HTERT RPE-1 (cell line): ENCODE results near the gene ADRB1.

Source experiments
- in situ Hi-C: fragments of 300-500 bp; cut with MboI; formaldehyde crosslinking; loops from 4 replicates; pipeline ENCODE4 v1.14.3; 2020; ENCODE audit warnings: low sequenced_read_pairs

Gene ADRB1

DNA sequence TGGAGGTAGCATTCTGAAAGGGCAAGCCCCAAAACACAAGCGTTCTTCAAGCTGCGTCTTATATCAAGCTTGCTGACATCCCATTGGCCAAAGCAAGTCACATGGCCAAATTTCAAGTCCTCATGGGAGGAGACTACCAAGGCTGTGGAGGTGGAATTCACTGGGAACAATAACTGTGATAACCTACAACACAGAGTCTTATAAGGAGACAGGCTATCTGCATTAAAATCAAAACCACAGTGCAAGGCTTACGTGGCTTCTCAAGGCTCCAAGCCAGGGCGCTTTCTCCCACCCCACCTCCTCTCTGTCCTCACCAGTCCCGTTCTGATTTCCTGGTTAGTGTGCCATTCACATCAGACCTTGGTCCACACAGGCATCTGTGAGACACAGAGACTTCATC, 39.4 kb downstream of the ADRB1 start:
- in situ Hi-C loops, result no loop called here

DNA sequence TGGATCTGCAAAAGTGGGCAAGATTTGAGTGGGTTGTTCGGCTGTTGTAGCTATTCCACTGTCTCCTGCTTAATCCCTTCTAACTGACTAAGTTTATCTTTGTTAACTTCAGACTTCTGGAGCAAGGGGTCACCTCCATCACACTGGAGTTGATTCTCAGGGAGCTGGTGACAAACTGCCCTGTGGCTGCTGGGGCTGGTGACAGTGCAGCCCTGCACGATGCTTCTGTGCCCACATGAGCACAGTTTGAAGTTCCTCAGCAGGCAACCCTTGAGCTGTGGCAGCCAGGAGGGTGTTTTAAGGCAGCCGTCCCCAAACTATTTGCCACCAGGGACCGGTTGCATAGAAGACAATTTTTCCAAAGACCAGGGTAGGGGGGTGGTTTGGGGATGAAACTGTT, 40.5 kb downstream of the ADRB1 start:
- in situ Hi-C loops, result no loop called here

DNA sequence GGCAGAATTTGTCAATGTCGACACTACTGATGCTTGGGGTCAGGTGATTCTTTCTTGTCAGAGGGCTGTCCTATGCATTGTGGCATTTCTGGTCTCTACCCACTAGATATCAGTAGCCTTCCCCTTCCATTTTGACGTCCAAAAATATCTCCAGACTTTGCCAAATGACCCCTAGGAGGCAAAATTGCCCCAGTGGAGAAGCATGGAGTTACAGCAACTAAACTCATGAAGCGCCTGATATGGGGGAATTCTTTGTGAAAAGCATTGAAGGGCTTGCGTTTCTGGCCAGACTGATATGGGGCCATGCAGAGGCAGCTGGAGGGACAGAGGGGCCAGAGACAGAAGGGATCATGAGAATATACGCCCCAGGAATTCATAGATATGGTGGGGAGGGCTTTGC, 43.6 kb downstream of the ADRB1 start:
- in situ Hi-C loops, result no loop called here

DNA sequence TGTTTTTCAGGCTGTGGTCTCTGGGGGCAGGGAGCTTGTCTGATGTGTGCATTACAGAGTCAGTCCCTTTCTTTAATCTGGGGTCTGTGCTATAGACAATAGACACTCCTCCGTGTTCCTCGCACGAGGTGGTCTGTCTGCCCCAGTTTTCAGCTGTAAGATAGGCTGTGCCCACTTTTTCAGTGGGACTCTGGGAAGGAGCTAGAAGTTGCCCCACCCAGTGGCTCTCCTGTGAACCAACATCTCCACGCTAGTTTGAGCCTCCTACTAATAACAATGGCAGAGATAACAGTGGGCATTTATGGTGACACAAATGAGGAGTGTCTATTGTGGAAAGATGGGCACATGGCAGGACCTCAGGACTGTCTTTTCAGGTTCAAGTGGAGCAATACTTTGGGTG, 44.0 kb downstream of the ADRB1 start:
- in situ Hi-C loops, result no loop called here

DNA sequence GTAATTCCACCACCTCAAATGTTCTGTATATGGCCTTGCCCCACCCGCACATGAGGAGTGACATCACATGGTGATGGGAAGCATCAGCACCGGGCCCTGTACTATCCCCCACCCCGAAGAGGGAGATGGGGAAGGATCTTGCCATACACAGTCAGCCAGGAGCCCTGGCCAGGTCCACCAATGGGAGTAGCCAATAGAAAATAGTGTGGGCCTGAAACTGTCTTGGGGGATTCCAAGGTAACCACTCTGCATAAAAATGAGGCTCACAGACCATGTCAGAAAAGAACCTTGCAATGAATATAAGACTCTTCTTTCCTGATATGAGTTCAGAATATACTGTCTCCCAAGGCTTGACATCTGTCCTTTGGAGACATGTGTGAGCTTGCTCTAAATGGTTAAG, 51.1 kb downstream of the ADRB1 start:
- in situ Hi-C loops, result no loop called here

DNA sequence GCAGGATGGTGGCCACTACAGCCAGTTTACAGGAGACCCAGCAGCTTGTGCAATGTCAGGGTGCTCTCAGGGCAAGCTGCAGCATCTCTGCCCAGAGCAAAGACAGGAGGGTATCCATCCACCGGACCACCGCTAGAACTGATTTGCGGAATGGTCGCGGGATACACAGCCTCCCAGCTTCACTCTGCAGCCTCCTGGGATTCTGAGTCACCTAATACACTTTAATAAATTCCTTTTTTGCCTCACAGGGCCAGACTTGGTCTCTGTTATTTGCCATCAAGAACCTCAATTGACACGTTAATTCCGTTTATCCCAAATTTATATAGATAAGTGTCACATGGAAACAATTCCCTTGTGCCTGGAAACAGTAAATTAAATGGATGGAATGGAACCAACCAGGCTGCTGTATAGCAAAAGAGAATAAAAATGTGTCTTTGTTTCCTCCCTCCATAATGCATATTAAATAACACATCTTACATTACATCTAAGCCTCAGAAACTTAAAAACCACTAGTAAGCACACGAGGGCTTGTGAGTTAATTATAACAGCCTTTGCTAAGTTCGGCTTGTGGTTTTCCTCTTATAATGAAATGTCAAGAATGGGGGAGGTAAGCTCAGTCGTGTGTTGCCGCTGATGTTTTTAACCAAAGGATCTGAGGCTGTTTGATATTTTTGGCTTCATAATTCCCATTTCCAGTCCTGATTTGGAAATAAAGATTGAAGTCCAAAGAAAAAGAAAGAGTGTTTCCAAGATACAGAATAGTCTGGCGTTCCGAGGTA, 52.1 kb downstream of the ADRB1 start:
- in situ Hi-C loops, result no loop called here
